Liver (tissue), 9 donors: ENCODE measurements around the gene TOR1AIP2. TPM values are rescaled to one million over a fixed set of nuclear protein-coding genes. Genes with fewer than 3 reads are reported as not detected.

Source experiments
- DNase-seq: peaks from one replicate; pipeline ENCODE4 v3.0.0-alpha.2; 2017; ENCODE audit warnings: low spot score
- H3K27ac ChIP-seq, 2 donors: one replicate each; pipeline ENCODE4 v1.7.0; 2013; ENCODE audit warnings: inconsistent platforms in 2 of 2, low read length in 2 of 2, control low read depth in 1 of 2, low read depth in 1 of 2, mild to moderate bottlenecking in 1 of 2
- H3K27me3 ChIP-seq, 4 donors: one replicate each; pipeline versions ENCODE4 v1.6.1 to v1.7.0; 2013; ENCODE audit warnings: low read length in 3 of 4, inconsistent platforms in 1 of 4, mild to moderate bottlenecking in 1 of 4, moderate library complexity in 1 of 4; ENCODE audit not compliant: control insufficient read depth in 4 of 4, insufficient read depth in 4 of 4
- H3K36me3 ChIP-seq, 4 donors: one replicate each; pipeline versions ENCODE4 v1.6.1 to v1.7.0; 2013; ENCODE audit warnings: low read length in 3 of 4, mild to moderate bottlenecking in 3 of 4, low read depth in 1 of 4, moderate library complexity in 1 of 4; ENCODE audit not compliant: control insufficient read depth in 4 of 4, insufficient read depth in 3 of 4
- H3K4me1 ChIP-seq, 4 donors: one replicate each; pipeline versions ENCODE4 v1.6.1 to v1.7.0; 2013; ENCODE audit warnings: low read length in 3 of 4, mild to moderate bottlenecking in 3 of 4, moderate library complexity in 1 of 4; ENCODE audit not compliant: control insufficient read depth in 4 of 4, insufficient read depth in 4 of 4
- H3K4me3 ChIP-seq, 3 donors: one replicate each; pipeline versions ENCODE4 v1.6.1 to v1.7.0; 2013; ENCODE audit warnings: low read length in 3 of 3, control low read depth in 1 of 3, low read depth in 1 of 3, mild to moderate bottlenecking in 1 of 3
- H3K9ac ChIP-seq, 2 donors: one replicate each; pipeline ENCODE4 v1.7.0; 2013; ENCODE audit warnings: low read length in 2 of 2, mild to moderate bottlenecking in 2 of 2, moderate library complexity in 2 of 2, control low read depth in 1 of 2, low read depth in 1 of 2
- H3K9me3 ChIP-seq, 4 donors: one replicate each; pipeline versions ENCODE4 v1.6.1 to v1.7.0; 2013; ENCODE audit warnings: low read length in 3 of 4; ENCODE audit not compliant: control insufficient read depth in 4 of 4
- EGR1 ChIP-seq, 2 donors: IDR thresholded peaks; 2 replicates each; pipeline ENCODE4 v1.6.1; 2016 to 2018; ENCODE audit warnings: antibody characterized with exemption in 2 of 2, low read depth in 2 of 2
- FOXA1 ChIP-seq: IDR thresholded peaks from 2 replicates; pipeline ENCODE4 v1.6.1; 2016; ENCODE audit warnings: antibody characterized with exemption
- GABPA ChIP-seq, 2 donors: IDR thresholded peaks in 1 of 2; conservative IDR thresholded peaks in 1 of 2; 2 replicates each; pipeline ENCODE4 v1.6.1; 2016; ENCODE audit warnings: antibody characterized with exemption in 2 of 2, mild to moderate bottlenecking in 1 of 2, moderate library complexity in 1 of 2
- JUND ChIP-seq, 2 donors: IDR thresholded peaks; 2 replicates each; pipeline ENCODE4 v1.6.1; 2016; ENCODE audit warnings: antibody characterized with exemption in 2 of 2
- NR2F2 ChIP-seq: IDR thresholded peaks from 2 replicates; pipeline ENCODE4 v1.6.1; 2016; ENCODE audit warnings: antibody characterized with exemption
- RAD21 ChIP-seq, 2 donors: IDR thresholded peaks; 2 replicates each; pipeline ENCODE4 v1.6.1; 2016; ENCODE audit warnings: antibody characterized with exemption in 2 of 2, mild to moderate bottlenecking in 2 of 2
- RXRA ChIP-seq, 2 donors: IDR thresholded peaks; 2 replicates each; pipeline ENCODE4 v1.6.1; 2017 to 2018; ENCODE audit warnings: antibody characterized with exemption in 2 of 2, mild to moderate bottlenecking in 1 of 2
- SP1 ChIP-seq: IDR thresholded peaks from 2 replicates; pipeline ENCODE4 v1.6.1; 2018; ENCODE audit warnings: antibody characterized with exemption, mild to moderate bottlenecking
- YY1 ChIP-seq: IDR thresholded peaks from 2 replicates; pipeline ENCODE4 v1.6.1; 2016; ENCODE audit warnings: antibody characterized with exemption, mild to moderate bottlenecking
- WGBS: extraction: QIAGEN DNeasy Blood & Tissue Kit; methylation state at CpG from one replicate; pipeline ENCODE4 v1.1.7; 2013; 5-methylcytosine and 5-hydroxymethylcytosine counted together
- polyA plus RNA-seq, 2 donors: library from polyadenylated mRNA; stranded (reverse) in 1 of 2; unstranded in 1 of 2; fragments of 200-250 nt in 1 of 2; fragments of >200 nt in 1 of 2; fragmentation: Nextera tagmentation in 1 of 2; extraction: Ambion mirVana in 1 of 2; gene quantifications; one replicate each; pipeline versions ENCODE4 v1.2.1 to v1.2.3, GENCODE V29; 2013 to 2015
- total RNA-seq, 2 donors: library from RNA; depleted of rRNA; stranded (reverse); fragments of >200 nt; gene quantifications; one replicate each; pipeline ENCODE4 v1.2.3, GENCODE V29; 2014
- TF ChIP-seq, protein P1 (sequence below): IDR thresholded peaks from 2 replicates; pipeline ENCODE4 v1.6.1; 2016; ENCODE audit warnings: antibody characterized with exemption
- TF ChIP-seq, protein P2 (sequence below): IDR thresholded peaks from 2 replicates; pipeline ENCODE4 v1.6.1; 2016; ENCODE audit warnings: antibody characterized with exemption
- donor health status: healthy.
- donor health status: healthy.
- donor health status: healthy.
- donor health status: healthy.
- donor health status: healthy.

TOR1AIP2 gene
- total and polyA plus RNA-seq, 4 donors: 12.7 to 124 (median 38.6) TPM

DNA sequence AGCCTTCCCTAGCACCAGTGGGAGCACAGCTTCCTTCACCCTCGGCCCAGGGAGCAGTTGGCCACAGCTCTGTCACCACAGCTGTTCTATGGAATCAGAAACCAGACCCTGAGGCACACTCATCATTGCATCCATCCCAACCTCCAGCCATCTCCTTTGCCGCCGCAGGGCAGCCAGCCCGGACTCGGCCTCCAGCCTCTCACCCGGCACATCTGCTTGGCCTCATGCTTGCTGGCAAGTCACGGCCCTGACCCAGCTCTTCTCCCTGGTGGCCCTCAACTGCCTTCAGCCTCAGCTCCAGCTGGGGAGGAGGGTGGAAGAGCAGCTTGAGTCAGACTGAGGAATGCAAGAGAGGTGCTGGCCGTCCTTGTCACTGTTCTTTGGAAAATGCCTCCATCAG, 59.8 kb downstream of the TOR1AIP2 start:
- H3K4me3 ChIP-seq: no peak overlapping the region
- WGBS: 82% methylated on average over 8 of the region's 8 CpGs
- H3K27me3 ChIP-seq: no peaks in the 10 kb centered on the region
- no peaks in the 10 kb centered on the region for H3K9me3 ChIP-seq
- peaks cover 0 to 16% (median 10%) of the 10 kb centered on the region in 4 donors for H3K4me1 ChIP-seq
- TF ChIP-seq NR2F2: peak; percentile 39
- TF ChIP-seq YY1: no peak
- H3K9ac ChIP-seq: no peak overlapping the region
- DNase-seq: no peak
- no peak overlapping the region for H3K27ac ChIP-seq
- H3K36me3 ChIP-seq: no peaks in the 10 kb centered on the region

DNA sequence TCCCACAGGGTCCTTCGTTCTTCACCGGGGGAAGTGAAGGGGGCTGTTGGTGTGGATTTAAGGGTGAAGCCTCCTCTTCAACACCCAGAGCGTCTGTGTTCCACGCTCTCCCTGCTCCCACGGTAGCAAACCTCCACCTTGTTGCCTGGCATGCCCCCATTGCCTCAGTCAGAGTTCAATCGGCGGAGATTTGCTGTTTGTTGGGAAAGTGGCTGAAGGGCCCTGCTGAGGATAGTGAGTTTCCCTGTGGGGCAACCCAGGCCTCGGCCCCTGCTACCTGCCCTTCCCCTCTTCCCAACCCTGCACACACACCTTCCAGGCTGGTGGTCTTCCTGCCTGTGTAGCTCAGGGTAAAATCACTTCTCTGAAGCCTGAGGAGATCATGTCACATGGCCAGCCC, 60.5 kb downstream of the TOR1AIP2 start:
- Histone ChIP-seq H3K36me3 (no peaks in the 10 kb centered on the region), H3K4me1 (peaks cover 0 to 16% (median 10%) of the 10 kb centered on the region in 4 donors), H3K9me3 (no peaks in the 10 kb centered on the region), H3K4me3 (no peak overlapping the region), H3K9ac (no peak overlapping the region), H3K27ac (no peak overlapping the region), H3K27me3 (no peaks in the 10 kb centered on the region)
- no peak for DNase-seq
- WGBS: 89% methylated on average over 8 of the region's 8 CpGs
- TF ChIP-seq JUND (IDR thresholded peaks at IDR 0.05): no peak

DNA sequence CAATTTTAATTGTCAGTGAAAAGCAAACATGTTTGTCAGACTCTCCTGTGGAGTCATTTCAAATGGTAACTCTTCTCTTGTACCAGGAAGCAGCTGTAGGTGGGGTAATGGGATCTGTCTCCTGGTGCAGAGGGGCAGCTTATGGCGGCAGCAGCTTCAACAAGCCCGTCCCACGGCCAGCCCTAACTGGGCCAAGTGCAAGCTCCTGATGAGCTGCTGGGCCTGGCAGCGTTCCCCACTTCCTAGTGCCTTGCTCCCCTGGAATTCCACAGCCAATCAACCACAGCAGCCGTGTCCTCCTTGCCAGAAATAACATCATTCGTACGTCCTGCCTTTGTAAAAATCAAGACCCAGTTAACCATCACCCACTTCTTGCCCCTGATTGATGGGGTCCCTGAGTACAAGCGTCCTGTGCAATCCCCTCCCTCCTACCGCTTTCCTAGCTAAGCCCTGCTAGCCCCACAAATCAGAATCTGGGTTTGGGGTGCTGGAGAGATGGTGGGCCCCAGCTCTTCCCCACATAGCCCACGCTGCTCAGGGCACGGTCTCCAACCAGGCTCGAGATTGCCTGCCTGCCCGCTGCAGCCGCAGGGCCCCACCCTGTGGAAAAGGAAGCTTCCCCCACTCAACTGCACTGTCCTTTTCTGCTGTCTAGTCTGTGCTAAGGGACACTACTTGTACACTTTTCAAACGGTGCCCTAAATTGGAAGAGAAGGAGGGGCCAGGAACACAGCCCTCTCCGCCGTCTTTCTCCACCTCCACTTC, 61.2 kb downstream of the TOR1AIP2 start:
- Histone ChIP-seq H3K4me3 (no peak overlapping the region), H3K4me1 (peaks cover 0 to 16% (median 10%) of the 10 kb centered on the region in 4 donors), H3K9me3 (no peaks in the 10 kb centered on the region), H3K9ac (no peak overlapping the region), H3K27ac (no peak overlapping the region), H3K27me3 (no peaks in the 10 kb centered on the region), H3K36me3 (no peaks in the 10 kb centered on the region)
- DNase-seq: no peak
- WGBS: 67% methylated on average over 17 of the region's 17 CpGs
- TF ChIP-seq YY1 (no peak), NR2F2 (no peak), RAD21 (IDR thresholded peaks at IDR 0.05) (no peak), SP1 (no peak), FOXA1 (no peak), RXRA (IDR thresholded peaks at IDR 0.05) (no peak), GABPA (IDR thresholded peaks at IDR 0.05 in 1 of 2, conservative IDR thresholded peaks at IDR 0.05 in 1 of 2) (no peak)
- TF ChIP-seq, protein P1, sequence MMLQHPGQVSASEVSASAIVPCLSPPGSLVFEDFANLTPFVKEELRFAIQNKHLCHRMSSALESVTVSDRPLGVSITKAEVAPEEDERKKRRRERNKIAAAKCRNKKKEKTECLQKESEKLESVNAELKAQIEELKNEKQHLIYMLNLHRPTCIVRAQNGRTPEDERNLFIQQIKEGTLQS: no peak

DNA sequence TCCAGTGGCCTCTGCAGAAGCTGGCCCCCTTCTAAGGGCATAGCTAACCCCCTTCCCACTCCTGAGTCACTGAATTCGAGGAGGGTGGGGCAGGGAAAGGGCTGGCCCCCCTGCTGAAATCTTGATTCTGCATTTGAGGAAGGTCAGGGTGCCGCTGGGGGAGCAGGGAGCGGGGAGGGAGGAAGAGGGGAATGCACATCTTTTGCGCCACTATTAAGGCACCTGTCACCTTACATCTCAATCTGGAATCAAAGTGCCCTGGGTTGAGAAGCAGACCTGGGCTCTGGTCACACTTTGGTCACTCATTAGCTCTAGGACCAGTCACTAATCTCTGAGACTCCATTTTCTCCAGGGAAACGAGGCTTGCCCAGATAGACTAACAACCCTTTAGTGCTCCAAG, 62.0 kb downstream of the TOR1AIP2 start:
- WGBS: 43% methylated on average over 5 of the region's 5 CpGs
- no peaks in the 10 kb centered on the region for H3K36me3 ChIP-seq
- H3K27me3 ChIP-seq: no peaks in the 10 kb centered on the region
- no peak for DNase-seq
- H3K9ac ChIP-seq: no peak overlapping the region
- no peaks in the 10 kb centered on the region for H3K9me3 ChIP-seq
- no peak overlapping the region for H3K27ac ChIP-seq
- TF ChIP-seq YY1 (no peak), GABPA (IDR thresholded peaks at IDR 0.05 in 1 of 2, conservative IDR thresholded peaks at IDR 0.05 in 1 of 2) (no peak), EGR1 (IDR thresholded peaks at IDR 0.05; ENCODE audit: low read depth in 2 of 2) (no peak), RAD21 (IDR thresholded peaks at IDR 0.05) (no peak)
- TF ChIP-seq, protein P2, sequence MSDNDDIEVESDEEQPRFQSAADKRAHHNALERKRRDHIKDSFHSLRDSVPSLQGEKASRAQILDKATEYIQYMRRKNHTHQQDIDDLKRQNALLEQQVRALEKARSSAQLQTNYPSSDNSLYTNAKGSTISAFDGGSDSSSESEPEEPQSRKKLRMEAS: no peak
- no peak overlapping the region for H3K4me3 ChIP-seq
- peaks cover 0 to 16% (median 10%) of the 10 kb centered on the region in 4 donors for H3K4me1 ChIP-seq
